GM18951 (cell line): ENCODE results near the gene SNX8.
A peak's percentile ranks its signal among the peaks of the same experiment; 100 is the strongest.

Experiments used
- POLR2A ChIP-seq: IDR thresholded peaks from 4 replicates; pipeline ENCODE4 v1.6.1; 2011; ENCODE audit warnings: mild to moderate bottlenecking; ENCODE audit not compliant: insufficient read length, insufficient read depth; ENCODE audit errors: extremely low read depth
- in situ Hi-C: fragments of 300-500 bp; cut with MboI; formaldehyde crosslinking; loops from one replicate; pipeline ENCODE4 v1.12.0; 2022; ENCODE audit warnings: low sequenced_read_pairs, mixed read lengths, inconsistent platforms; ENCODE audit not compliant: unreplicated experiment

SNX8 gene

GRCh38 chr7:2258661-2259365 lies 55.4 kb downstream of the SNX8 start:
- no peak for TF ChIP-seq POLR2A
- in situ Hi-C loops = no loop called here

- no peak for TF ChIP-seq POLR2A
- in situ Hi-C loops = no loop called here
Measured at GRCh38 chr7:2257651-2258050, 56.6 kb downstream of the SNX8 start.

- in situ Hi-C loops = no loop called here
- no peak for TF ChIP-seq POLR2A
Measured at GRCh38 chr7:2257046-2257551, 57.1 kb downstream of the SNX8 start.

GRCh38 chr7:2256306-2257045 lies 57.8 kb downstream of the SNX8 start:
- in situ Hi-C loops = no loop called here
- TF ChIP-seq POLR2A = no peak

- no peak for TF ChIP-seq POLR2A
- in situ Hi-C loops = no loop called here
Measured at GRCh38 chr7:2255145-2256139, 58.8 kb downstream of the SNX8 start.

GRCh38 chr7:2254429-2255144 lies 59.7 kb downstream of the SNX8 start:
- in situ Hi-C loops = no loop called here
- TF ChIP-seq POLR2A = no peak

GRCh38 chr7:2253525-2254244 lies 60.6 kb downstream of the SNX8 start:
- in situ Hi-C loops = no loop called here

GRCh38 chr7:2253021-2253420 lies 61.2 kb downstream of the SNX8 start:
- TF ChIP-seq POLR2A = no peak
- in situ Hi-C loops = no loop called here

More at GRCh38 chr7:2253525-2254244, 60.6 kb downstream of the SNX8 start:
- TF ChIP-seq POLR2A = no peak

- in situ Hi-C loops = no loop called here
- TF ChIP-seq POLR2A = no peak
Measured at GRCh38 chr7:2251841-2252771, 62.1 kb downstream of the SNX8 start.

GRCh38 chr7:2251381-2251780 lies 62.9 kb downstream of the SNX8 start:
- no peak for TF ChIP-seq POLR2A

GRCh38 chr7:2249744-2250323 lies 64.4 kb downstream of the SNX8 start:
- peak; percentile 36 for TF ChIP-seq POLR2A
- in situ Hi-C loops = no loop called here

More at GRCh38 chr7:2251381-2251780, 62.9 kb downstream of the SNX8 start:
- in situ Hi-C loops = no loop called here
